Stimulated activated CD8-positive, alpha-beta memory T cell treated with anti-CD3 and anti-CD28 coated beads, Interleukin-12 subunit alpha, Interleukin-12 subunit beta, amount 100 ng/mL, for 1 hour (primary cell): Measurements from ENCODE around the gene GTSE1.
"Not testable (repeated sequence)": the region's sequence is repeated elsewhere in the genome, so short reads cannot be mapped to it uniquely, and the experiment has no call there.

Experiments
- DNase-seq: peaks from one replicate; pipeline ENCODE4 v3.0.0-alpha.2; 2020; ENCODE audit warnings: low read depth

Gene GTSE1

DNA sequence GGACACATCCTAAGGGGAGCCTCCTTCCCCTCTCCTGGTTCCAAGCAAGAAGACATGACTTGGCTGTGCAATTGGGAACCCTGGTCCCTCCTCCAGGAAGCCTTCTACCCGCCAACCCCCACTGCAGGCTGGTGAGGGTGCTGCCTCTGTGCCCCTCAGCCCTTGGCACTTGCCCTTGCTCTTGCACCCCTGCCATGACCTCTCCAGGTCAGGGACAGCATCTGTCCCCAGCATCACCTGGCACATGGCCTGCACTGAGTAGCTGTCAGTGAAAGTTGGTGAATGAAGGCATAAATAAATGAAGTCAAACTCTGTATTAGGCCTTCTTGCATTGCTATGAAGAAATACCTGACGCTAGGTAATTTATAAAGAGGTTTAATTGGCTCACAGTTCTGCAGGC lies 1.9 kb upstream of the GTSE1 start:
- DNase-seq: no peak

DNA sequence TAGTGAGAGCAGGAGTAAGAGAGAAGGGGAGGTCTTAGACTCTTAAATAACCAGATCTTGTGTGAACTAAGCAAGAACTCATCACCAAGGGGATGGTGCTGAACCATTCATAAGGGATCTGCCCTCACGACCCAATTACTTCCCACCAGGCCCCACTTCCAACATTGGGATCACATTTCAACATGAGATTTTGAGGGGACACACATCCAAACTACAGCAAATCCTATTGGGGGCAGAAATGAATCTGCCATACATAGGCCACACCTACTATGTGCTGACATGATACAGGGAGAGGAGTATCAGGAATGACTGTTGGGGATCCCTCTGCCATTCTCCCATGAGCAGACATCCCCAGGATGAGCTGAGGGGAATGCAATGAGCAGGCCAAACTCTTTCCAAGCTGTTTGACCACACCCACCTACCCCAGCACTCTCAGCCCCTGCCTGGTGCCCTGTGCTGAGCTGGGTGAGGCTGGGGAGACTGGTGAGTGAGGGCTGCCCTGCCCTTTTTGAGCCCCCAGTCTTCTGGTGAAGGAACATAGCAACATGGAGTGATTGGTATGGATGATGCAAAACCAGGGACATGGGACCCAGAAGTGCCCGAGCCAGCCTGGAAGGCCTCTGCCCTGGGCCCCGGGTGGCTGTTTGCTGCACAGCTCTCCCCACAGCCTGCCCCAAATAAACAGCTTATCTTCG lies 1.2 kb upstream of the GTSE1 start:
- DNase-seq: no peak

DNA sequence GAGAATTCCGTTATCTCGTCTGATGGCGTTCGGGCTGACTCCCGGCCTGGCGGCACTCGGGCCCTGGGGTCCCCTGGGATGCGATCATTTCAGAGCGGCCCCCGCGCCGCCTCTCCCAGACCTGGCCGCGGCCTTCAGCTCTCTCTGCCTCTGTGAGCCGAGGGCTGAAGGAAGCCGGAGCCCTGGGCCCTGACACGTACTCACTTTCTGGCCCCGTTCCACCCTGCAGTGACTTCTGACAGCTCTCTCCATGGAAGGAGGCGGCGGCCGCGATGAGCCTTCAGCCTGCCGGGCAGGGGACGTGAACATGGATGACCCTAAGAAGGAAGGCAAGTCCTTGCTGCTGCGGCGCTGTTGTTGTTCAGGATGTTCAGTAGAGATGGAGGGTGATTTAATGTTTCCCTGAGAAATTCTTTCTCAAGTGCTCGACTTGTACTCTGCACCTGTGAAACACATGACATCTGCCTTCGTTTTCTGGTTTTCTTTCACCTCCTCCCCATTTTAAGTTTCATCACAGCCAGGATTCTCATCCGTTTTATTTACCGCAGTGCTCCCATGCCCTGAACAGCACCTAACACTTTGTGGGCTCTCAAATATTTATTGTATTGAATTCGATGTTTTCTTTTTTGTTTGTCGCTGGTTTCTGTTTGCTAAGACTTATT lies 612 bp downstream of the GTSE1 start:
- DNase-seq: no peak

DNA sequence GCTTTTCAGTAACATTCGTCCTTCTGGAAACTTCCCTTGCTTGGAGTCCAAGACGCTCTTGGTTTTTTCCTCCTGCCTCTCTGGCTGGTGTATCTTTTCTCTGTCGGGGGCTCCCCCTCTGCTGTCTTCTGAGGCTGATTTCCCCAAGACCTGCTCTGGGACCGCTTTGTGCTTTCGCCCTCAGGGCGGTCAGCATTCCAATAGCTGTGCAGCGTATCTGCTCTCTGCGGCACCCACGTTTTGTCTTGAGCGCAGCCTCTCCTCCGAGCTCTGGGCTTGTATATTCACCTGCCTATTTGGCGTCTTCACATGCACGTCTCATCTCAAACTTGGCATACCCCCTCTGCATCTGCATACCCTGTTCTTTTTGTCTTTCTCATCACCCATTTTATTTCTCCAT lies 2.4 kb downstream of the GTSE1 start:
- no peak for DNase-seq

DNA sequence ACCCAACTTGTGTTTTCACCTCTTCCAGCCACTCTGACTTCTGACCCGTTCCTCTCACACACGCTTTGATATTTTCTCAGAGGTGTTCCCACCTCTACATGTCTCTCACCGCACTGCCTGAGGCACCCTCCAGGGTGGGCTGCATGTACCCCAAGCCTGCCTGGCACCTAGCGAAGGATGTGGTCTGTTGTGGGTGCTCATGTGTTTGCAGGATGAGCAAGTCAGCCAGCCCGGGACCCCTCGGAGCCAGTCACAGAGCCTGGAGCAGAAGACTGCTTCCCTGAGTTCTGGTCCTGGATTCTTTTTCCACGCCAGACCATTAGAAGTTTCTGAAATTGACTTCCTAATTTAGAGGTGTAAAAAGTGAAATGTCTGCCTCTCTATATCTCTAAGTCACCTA lies 3.8 kb downstream of the GTSE1 start:
- no peak for DNase-seq

DNA sequence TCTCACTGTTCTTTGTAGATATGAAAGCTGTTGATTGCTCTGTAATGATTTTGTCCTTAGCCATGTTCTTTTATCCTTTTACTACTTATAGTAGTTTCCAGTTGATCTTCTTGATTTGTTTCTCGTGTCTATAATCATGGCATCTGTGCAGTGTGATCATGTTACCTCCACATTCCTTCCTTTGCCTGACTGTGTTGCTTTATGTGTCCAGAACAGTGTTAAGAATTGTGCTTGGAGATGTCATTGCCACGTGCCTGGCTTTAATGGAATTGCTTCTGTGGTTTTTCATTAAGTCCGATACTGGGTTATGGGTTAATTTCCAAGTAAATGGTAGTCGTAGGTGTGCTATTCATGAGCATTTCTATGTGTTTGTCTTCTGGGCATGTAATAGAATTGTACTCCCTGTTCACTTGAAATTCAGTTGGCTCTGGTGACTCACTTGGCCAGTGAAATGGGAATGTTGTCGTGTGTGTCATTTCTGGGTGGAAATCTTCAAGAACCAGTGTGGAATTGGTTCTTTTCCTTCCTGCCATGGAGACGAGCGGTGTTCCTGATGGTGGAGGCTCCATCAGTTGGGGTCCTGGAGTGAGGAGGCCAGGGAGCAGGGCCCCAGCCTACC lies 6.8 kb downstream of the GTSE1 start:
- no peak for DNase-seq

DNA sequence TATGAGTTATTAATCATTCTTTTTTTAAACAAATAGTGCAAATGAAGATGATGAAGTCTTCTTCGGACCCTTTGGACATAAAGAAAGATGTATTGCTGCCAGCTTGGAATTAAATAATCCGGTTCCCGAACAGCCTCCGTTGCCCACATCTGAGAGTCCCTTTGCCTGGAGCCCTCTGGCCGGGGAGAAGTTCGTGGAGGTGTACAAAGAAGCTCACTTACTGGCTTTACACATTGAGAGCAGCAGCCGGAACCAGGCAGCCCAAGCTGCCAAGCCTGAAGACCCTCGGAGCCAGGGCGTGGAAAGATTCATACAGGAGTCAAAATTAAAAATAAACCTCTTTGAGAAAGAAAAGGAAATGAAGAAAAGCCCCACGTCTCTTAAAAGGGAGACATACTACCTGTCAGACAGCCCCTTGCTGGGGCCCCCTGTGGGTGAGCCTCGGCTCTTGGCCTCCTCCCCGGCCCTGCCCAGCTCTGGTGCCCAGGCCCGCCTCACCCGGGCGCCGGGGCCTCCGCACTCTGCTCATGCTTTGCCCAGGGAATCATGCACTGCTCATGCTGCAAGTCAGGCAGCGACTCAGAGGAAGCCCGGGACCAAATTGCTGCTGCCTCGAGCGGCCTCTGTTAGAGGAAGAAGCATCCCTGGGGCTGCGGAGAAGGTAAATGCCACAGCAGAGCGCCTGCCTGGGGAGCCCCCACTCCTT lies 11.8 kb downstream of the GTSE1 start:
- DNase-seq: no peak

DNA sequence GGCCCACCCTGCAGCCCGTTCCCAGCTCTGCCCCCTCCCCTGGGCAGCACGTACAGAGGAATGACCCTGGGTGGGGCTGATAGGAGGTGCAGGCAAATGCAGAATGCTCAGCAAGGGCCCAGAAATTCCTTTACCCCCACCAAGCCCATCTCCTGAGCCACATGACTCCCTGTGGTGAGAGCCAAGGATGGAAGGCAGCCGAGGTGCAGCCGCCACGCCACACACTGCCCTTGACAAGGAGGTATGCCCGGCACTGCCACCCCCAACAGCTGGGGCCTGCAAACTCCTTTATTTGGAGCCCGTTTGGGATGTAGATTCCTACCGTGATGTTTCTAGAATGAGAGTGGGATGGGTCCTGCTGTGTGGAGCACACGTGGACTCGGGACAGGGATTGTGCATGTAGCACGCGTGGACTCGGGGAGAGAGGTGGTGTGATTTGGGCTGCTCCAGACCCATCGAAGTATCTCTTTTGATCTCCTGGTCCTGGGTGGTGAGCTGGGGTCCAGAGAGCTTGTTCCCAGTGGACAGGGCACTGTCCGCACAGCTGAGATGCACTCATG lies 12.9 kb downstream of the GTSE1 start:
- no peak for DNase-seq

DNA sequence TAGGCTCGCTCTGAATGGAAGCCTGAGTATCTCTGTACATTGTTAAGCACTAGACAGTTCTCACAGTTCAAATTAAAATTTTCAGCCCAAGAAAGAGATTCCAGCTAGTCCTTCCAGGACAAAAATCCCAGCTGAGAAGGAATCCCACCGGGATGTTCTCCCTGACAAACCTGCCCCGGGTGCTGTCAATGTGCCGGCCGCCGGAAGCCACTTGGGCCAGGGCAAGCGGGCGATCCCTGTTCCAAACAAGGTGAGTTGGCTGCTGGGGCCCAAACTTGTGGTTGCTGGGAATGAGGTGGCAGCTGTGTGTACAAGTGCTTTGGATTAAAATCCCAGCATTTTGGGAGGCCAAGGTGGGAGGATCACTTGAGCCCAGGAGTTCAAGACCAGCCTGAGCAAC lies 15.4 kb downstream of the GTSE1 start:
- DNase-seq: no peak

DNA sequence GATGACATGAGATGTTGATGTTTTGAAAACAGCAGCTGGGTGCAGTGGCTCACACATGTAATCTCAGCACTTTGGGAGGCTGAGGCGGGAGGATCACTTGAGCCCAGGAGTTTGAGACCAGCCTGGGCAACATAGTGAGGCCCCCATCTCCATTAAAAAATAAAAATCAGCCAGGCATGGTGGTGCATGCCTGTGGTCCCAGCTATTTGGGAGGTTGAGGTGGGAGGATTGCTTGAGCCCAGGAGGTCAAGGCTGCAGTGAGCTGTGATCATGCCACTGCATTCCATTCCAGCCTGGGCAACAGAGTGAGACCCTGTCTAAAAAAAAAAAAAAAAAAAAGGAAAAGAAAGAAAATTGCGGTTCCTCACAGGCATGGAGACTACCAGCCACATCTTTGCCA lies 16.2 kb downstream of the GTSE1 start:
- not testable (repeated sequence) for DNase-seq

DNA sequence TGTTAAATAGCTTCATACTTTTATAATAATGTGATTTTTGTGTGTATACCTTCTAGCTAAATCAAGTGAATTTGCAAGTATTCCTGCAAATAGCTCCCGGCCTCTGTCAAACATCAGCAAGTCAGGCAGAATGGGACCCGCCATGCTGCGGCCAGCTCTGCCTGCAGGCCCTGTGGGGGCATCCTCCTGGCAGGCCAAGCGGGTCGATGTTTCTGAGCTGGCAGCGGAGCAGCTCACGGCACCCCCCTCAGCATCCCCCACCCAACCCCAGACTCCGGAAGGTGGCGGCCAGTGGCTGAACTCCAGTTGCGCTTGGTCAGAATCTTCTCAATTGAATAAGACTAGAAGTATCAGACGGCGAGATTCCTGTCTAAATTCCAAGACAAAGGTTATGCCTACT lies 19.3 kb downstream of the GTSE1 start:
- no peak for DNase-seq

DNA sequence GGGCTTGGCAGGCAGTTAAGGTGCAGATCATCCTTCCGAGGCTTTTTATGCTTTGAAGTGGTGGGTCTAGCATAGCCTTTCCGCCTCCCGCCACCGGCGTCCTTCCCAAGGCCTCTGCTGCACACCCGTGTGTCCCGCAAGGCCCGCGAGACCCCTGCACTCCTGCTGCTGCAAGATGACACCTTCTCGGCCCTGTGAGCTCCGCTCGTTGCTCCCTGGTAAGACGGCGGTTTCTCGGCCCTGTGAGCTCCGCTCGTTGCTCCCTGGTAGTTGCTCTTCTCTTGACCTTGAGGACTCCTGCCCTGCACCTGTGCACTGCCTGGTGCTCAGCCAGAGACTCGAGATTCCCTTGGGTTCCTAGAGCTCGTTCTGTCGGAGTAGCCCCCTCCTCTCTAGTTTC lies 21.0 kb downstream of the GTSE1 start:
- DNase-seq: no peak

DNA sequence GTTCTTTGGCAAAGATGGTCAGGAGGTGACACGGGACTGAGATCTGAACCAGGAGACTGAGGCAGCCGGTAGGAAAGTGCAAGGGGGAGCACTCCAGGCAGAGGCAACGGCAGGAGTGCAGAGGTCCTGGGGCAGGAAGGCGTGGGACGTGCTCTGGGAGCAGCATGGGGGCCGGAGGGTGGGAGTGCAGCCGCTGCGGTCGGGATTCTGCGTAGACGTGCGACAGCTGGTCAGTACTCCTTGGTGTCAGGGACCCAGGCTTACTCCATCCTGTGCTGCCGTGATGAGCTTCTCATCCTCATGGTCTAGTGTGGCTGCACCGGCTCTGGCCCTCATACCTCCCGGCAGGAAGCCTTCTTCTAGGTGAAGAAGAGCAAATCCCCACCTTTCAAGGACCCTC lies 21.9 kb downstream of the GTSE1 start:
- no peak for DNase-seq

DNA sequence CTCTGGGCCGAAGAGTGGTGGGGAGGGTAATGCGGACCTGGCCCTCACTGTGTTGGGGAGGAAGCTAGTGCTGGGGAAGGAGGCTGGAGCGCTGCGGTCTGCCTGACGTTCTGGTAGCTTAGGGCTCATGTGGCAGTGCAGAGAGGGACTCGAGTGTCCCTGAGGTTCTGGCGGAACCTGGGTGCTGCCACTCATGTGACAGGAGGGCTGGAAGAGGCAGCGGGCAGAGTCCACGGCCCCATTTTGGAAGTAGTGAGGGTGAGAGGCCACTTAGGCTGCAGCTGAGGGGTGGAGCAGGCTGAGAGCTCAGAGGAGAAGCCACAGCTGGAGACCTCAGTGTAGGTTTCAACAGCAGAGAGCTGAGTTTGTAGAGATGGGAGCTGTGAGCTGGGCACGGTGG lies 22.6 kb downstream of the GTSE1 start:
- DNase-seq: no peak

DNA sequence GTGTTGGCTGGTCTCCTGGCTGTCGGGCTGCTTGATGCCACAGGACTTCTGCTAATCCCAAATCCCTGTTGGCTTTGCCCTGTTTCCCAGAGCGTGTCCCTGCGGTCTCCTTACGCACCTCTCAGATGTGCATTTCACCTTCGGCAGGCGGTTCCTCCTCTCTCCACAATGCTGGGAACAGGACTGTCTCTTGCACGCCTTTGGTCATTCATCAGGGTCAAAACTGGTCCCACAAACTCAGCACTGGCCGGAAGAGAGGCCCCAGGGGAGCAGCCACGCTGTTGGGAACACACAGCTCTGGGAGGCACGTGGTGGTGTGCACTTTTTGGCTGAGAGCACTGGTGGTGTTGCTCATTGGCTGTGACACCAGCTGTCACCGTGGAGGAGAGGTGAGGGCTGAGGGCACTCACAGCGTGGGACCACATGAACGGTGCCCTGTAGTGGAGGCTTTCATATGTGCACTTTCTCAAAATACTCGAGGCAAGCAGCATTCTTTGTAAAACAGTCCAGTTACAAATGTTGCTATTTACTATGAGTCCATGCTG lies 23.6 kb downstream of the GTSE1 start:
- no peak for DNase-seq

DNA sequence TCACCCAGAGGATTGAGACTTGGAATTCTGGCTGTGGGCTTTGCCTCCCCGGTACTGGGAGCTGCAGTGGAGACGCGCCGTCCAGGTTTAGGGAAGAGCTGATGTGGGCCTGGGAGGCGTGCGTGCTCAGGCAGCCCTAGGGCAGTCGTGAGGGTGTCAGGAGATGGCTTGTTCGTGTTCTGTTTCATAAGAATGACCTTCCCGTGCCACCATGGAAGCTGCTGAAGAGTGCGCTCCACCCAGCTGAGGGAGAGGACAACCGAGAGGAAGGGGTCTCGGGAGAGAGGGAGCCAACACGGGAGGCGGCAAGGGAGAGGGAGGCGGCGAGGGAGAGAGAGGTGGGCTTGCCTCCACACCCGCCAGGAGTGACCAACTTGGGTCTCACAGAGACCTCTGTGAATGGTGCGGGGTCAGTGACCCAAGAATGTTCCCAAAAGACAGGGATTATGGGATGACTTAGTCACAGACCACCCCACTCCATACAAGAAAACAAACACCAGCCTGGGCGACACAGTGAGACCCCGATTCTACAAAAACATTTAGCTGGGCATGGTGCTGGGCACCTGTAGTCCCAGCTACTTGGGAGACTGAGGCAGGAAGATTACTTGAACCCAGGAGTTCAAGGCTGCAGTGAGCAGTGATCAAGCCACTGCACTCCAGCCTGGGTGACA lies 24.2 kb downstream of the GTSE1 start:
- no peak for DNase-seq

DNA sequence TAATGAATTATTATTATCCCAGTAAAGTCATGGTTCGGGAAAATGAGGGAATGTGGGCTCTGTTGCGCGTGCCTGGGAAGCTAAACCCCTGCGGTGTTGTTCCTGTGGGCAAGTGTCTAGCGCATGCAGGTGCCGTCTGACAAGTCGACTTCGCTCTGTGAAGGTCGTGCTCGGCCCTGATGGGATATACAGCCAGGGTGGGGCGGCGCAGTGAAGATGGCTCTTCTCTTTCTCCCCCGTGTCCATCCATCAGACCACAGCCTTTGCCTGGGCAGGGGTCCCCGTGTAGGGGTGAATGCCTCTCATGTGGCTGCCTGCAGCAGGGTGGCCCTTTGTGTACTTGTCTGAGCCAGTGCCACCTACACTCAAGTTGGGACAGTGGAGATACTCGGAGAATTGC lies 26.0 kb downstream of the GTSE1 start:
- no peak for DNase-seq

DNA sequence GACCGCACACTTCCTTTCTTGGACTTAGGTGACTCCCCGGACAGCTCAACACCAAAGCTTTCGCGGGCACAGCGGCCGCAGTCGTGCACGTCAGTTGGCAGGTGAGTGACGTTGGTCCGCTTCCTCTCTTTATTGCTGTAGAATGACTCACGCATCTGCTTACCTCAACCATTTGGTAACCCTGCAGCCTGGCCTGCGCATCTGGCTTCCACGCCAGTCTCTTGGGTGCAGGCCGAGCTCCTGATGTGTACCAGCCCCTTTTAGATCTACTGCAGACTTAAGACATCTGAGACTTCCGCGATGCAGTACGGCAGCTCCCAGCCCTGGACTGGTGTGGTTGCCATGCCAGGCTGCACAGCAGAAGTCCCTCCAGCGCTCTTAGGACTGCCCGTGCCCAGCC lies 26.5 kb downstream of the GTSE1 start:
- no peak for DNase-seq

DNA sequence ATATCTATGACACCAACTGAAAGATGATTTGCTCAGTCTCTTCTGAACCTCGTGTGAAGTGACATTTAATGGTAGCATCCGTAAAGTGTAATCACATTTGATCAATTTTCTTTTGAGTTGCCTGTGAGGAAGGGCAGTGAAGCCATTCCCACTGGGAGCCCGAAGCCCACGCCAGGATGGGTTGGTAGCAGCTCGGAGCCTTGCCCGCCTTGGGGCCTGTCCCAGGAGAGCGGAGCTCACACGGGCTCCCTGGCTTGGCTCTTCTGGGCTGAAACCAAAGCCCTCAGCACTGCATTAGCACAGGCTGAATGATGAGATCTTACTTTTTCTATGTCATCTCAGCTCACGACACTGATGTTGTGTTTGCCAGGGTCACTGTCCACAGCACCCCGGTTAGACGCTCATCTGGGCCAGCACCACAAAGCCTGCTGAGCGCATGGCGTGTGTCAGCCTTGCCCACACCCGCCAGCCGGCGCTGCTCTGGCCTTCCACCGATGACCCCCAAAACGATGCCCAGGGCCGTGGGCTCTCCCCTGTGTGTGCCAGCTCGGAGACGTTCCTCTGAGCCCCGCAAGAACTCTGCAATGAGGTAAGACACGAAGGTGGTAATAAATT lies 29.5 kb downstream of the GTSE1 start:
- DNase-seq: no peak

DNA sequence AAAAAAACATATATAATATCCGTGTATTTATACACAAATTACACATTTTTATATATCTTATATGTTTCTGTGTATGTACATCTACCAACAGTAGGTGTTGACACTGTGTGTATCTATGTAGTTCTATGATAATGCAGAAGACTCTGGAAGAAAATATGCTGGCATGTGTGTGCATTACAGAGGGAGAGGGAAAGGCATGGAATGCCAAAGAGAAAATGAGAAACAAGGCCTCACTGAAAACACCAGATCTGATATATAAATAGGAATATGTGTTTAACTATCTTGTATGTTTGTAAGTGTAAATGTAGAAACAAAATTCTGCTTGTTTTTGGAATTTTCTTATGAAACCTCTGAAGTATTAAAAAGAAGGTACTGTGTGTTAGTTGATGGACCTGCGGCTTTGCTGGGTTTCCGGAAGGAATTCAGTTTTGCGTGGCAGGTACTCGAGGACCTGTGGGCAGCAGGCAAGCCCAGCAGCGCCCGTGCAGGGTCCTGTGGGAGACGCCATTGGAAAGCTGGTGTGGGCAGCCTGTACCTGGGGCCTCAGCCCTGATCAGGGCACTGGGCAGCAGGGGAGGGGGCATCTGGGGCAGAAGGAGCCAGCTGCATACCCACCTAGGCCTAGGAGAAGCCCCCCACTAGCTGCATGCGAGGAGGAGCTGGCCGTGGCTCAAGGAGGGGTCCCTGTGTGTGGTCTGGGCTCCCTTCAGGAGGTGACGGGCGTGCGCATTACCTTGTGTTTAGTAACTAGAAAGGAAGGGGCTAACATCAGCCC lies 31.2 kb downstream of the GTSE1 start:
- no peak for DNase-seq

DNA sequence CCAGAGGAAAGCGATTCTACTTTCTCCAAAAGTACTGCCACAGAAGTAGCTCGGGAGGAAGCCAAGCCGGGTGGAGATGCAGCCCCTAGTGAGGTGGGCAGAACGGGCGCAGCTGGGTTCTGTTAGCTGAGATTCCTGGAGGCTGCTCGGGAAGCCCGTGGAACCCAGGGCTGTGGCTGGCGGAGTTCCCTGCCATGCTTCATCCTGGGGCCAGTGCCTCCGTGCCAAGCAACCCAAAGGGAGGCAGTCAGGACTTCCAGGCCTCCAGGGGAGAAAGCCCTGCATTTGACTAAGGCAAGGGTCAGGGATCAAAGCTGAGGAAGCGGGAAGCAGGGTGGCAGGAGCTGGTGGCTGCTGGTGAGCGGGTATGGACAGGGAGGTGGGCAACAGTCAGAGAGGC lies 32.1 kb downstream of the GTSE1 start:
- DNase-seq: no peak
